NCI-H2029 treated with DMSO at 0.1 percent for 48 hours (cell line): ENCODE data around the gene XYLT1.

Source experiments
- DNase-seq: peaks from one replicate; lab custom pipeline; 2025; lab: John Stamatoyannopoulos, UW

The XYLT1 gene

DNA sequence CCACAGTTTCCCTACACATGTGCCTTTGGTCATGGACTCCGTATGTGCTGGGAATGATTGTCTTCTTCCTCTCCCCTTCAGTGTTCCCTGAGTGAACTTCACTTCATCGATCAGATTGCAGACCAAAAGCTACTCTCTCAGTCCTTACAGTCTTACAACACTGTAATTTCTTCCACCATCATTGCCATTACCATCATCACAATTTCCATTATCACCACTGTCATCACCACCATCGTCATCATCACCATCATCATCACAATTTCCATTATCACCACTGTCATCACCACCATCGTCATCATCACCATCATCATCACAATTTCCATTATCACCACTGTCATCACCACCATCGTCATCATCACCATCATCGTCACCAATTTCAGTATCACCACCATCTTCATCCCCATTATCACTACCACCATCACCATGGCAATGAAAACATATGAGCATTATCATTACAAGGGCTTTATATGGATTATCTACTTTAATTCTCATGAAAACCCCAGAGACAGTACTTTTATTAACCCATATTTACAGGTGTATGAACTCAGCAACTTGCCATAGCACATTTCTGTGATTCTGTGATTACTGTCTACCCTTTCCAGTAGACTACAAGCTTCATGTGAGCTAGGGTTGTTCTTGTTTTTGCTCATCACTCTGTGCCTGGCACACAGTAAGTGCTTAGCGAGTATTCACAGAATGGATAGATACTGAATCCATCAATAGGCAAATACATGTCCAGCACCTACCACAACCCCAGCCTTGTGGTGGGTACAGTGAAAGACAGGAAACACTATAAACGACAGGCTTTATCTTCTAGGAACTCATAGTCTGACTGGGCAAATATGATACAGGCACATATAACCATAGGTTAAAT, 327.0 kb downstream of the XYLT1 start:
- no peak for DNase-seq

DNA sequence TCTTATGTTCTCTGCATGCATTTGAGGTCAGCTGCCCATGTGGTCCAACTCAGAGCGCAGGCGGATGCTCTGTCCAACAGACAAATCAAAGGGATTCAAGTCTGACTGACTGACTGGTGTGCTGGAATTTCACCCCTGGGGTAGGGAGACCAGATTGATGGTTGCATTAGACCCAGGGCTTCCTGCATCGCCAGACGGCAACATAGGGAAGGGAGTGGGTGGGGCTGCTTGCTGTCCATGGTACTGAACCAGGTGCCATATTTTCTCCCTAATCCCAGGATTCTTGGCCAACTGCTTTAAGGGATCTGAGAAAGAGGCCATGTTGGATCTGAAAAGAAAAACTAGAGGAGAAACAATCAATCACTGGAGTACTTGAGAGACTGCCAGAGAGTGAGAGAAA, 332.0 kb downstream of the XYLT1 start:
- no peak for DNase-seq

- DNase-seq = no peak
These were observed 335.3 kb downstream of the XYLT1 start for GRCh38 chr16:17135439-17135838.

- DNase-seq = no peak
These were observed 336.2 kb downstream of the XYLT1 start for GRCh38 chr16:17134586-17134985.

- no peak for DNase-seq
These were observed 336.9 kb downstream of the XYLT1 start for GRCh38 chr16:17133851-17134250.

- no peak for DNase-seq
These were observed 339.4 kb downstream of the XYLT1 start for GRCh38 chr16:17131351-17131750.

- DNase-seq = no peak
These were observed 340.0 kb downstream of the XYLT1 start for GRCh38 chr16:17130733-17131132.

GRCh38 chr16:17129971-17130370, 340.8 kb downstream of the XYLT1 start:
- DNase-seq = no peak

DNA sequence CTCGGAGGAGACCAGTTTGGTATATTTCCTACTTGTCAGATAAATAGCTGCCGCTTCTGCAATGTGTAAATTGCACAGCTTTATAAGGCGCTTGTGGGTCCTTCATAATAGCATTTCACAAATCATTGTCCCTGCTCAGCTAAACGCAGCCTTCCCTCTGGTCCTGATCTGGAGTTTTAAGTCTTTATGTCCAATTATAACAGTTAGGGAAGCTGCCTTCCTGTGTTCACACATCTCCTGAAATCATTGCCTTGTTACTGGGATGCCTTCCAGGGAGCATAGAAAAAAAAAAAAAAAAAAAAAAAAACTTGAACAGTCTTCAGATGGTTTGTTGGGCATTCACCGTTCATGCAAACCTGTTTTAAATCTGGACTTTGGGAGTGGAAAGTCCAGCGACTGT, 342.0 kb downstream of the XYLT1 start:
- DNase-seq = no peak

- DNase-seq = no peak
These were observed 344.6 kb downstream of the XYLT1 start for GRCh38 chr16:17126156-17126555.

DNA sequence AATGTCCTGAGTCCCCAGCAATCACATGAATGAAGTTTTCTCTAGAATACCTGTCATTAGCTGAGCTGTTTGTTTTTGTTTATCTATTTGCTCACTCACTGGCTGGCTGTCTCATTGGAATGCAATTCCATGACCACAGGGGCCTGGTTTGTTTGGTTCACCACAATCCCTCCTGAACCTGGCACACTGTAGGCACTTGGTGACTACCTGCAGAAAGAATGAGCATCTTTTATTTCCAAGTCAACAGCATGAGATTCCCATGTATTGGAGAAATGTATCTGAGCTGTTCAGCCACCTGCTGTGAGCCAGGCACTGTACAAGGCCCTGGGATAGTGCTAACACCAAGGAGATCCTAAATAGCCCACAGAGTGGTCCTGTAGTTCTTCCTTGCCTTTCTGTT, 345.1 kb downstream of the XYLT1 start:
- no peak for DNase-seq

DNA sequence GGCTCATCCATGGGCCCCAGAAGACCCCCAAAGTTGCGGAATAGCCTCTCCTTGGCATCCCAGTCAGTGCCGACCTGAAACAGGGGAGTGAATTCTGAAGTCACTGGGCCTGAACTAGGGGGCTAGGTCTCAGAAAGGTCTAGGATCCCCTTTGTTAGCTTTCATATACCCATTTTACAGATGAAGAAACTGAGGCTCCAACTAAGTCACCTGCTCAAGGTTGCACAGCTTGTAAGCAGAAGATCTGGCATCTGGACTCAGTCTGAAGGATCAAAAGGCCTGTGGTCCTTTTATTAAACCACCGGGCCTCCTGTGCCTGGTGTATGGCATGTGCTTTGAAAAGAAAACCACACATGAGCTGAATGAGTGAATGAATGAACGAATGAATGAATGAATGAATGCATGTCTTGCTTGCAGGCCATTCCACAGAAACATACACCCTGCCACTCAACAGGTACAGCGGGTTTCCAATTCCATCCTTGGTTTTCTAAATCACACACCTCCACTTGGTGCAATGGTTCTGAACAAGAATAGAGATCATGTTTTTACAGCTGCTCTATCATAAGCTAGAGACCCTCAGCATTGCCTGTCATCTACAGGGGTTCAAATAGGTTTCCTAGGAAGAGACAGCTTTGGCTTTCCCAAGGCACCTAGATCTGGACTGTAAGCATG, 352.7 kb downstream of the XYLT1 start:
- no peak for DNase-seq

- no peak for DNase-seq
These were observed 354.0 kb downstream of the XYLT1 start for GRCh38 chr16:17116595-17117322.

- no peak for DNase-seq
These were observed 361.3 kb downstream of the XYLT1 start for GRCh38 chr16:17109413-17109812.

GRCh38 chr16:17108596-17108995, 362.2 kb downstream of the XYLT1 start:
- no peak for DNase-seq

DNA sequence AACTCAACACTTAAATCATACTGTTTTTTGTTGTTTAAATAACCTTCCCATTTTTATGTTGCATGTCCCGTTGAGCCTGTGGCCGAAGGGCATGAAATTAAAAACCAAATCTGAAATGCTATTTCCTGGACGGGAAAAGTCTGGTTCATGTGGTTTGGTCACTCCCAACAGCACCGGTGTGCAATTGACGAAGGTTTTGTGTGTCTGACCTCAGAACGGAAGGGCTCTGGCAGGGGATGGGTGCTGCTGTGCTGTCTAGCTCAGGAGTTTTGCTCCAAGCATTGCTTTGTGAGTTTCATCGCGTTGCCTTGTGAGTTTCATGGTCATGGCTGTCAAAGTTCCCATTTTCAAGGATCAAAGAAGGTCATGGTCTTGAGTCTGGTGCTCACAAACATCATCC, 363.3 kb downstream of the XYLT1 start:
- no peak for DNase-seq

- DNase-seq = no peak
These were observed 364.4 kb downstream of the XYLT1 start for GRCh38 chr16:17106243-17106791.

GRCh38 chr16:17105239-17105797, 365.4 kb downstream of the XYLT1 start:
- no peak for DNase-seq

- DNase-seq = no peak
These were observed 366.1 kb downstream of the XYLT1 start for GRCh38 chr16:17104654-17105053.

GRCh38 chr16:17103216-17103615, 367.5 kb downstream of the XYLT1 start:
- no peak for DNase-seq

GRCh38 chr16:17101646-17102045, 369.1 kb downstream of the XYLT1 start:
- DNase-seq = no peak

GRCh38 chr16:17098685-17099084, 372.1 kb downstream of the XYLT1 start:
- no peak for DNase-seq
